Breast epithelium (tissue), 4 donors: ENCODE measurements around the gene TBC1D22B. TPM values are rescaled to one million over a fixed set of nuclear protein-coding genes. Genes with fewer than 3 reads are reported as not detected.

Source experiments
- DNase-seq, 2 donors: peaks; one replicate each; pipeline ENCODE4 v3.0.0-alpha.2; 2019; ENCODE audit warnings: low spot score in 2 of 2
- H3K27ac ChIP-seq, 2 donors: fragments of 200-600 bp; sonication (generic) in 1 of 2; one replicate each; pipeline ENCODE4 v1.5.1; 2016 to 2019; ENCODE audit warnings: mild to moderate bottlenecking in 1 of 2
- H3K27me3 ChIP-seq, 2 donors: fragments of 200-600 bp; sonication (generic) in 1 of 2; one replicate each; pipeline versions ENCODE4 v1.5.1 to v1.6.0; 2017 to 2019; ENCODE audit warnings: control low read depth in 1 of 2, mild to moderate bottlenecking in 1 of 2
- H3K36me3 ChIP-seq: fragments of 200-600 bp; one replicate; pipeline ENCODE4 v1.5.1; 2019
- H3K4me1 ChIP-seq, 2 donors: fragments of 200-600 bp; sonication (generic); one replicate each; pipeline ENCODE4 v1.5.1; 2016 to 2019; ENCODE audit warnings: control low read depth in 1 of 2
- H3K4me3 ChIP-seq, 3 donors: fragments of 200-600 bp; sonication (generic); 1 replicate in 2 of 3; 2 replicates in 1 of 3; pipeline ENCODE4 v1.5.1; 2016 to 2019; ENCODE audit warnings: mild to moderate bottlenecking in 3 of 3, moderate library complexity in 2 of 3
- H3K9me3 ChIP-seq, 2 donors: fragments of 200-600 bp; sonication (generic) in 1 of 2; one replicate each; pipeline ENCODE4 v1.5.1; 2016 to 2019; ENCODE audit warnings: control low read depth in 1 of 2
- CTCF ChIP-seq, 3 donors: fragments of 450-650 bp; IDR thresholded peaks; one replicate each; pipeline ENCODE4 v1.5.1; 2016 to 2017; ENCODE audit warnings: antibody characterized with exemption in 3 of 3, mild to moderate bottlenecking in 3 of 3, moderate library complexity in 3 of 3
- POLR2A ChIP-seq: fragments of 450-650 bp; IDR thresholded peaks from one replicate; pipeline ENCODE4 v1.6.1; 2016; ENCODE audit warnings: antibody characterized with exemption, mild to moderate bottlenecking, moderate library complexity
- POLR2AphosphoS5 ChIP-seq, 3 donors: sonication (generic); formaldehyde crosslinking; IDR thresholded peaks; one replicate each; pipeline ENCODE4 v1.6.1; 2017; ENCODE audit warnings: antibody characterized with exemption in 3 of 3
- intact Hi-C: fragments of 100-400 bp; cut with DNase I; formaldehyde crosslinking; loops from one replicate; pipeline ENCODE4 v1.15.1; 2023; ENCODE audit warnings: low total_unique reads
- total RNA-seq, 3 donors: library from RNA; depleted of rRNA; stranded (reverse); fragments of >200 nt; gene quantifications; one replicate each; pipeline ENCODE4 v1.1.0, GENCODE V29; 2016

Gene TBC1D22B
- total RNA-seq, 3 donors from 2014 or later, result 5.8 to 12.4 (median 8.8) TPM

GRCh38 chr6:37373822-37374471 lies 116.4 kb downstream of the TBC1D22B start:
- Histone ChIP-seq H3K4me1 (peaks cover 0 to 7% of the 10 kb centered on the region in 2 donors), H3K27ac (no peak overlapping the region), H3K27me3 (no peaks in the 10 kb centered on the region), H3K9me3 (no peaks in the 10 kb centered on the region), H3K36me3 (no peaks in the 10 kb centered on the region), H3K4me3 (no peak overlapping the region)
- intact Hi-C loops, result no loop called here
- DNase-seq, result no peak
- TF ChIP-seq POLR2AphosphoS5 (IDR thresholded peaks at IDR 0.05) (no peak), CTCF (IDR thresholded peaks at IDR 0.05) (no peak), POLR2A (no peak)

- H3K4me3 ChIP-seq, result no peak overlapping the region
- DNase-seq, result no peak
- TF ChIP-seq POLR2AphosphoS5 (IDR thresholded peaks at IDR 0.05) (no peak), POLR2A (no peak), CTCF (IDR thresholded peaks at IDR 0.05) (no peak)
- no peaks in the 10 kb centered on the region for H3K27me3 ChIP-seq
- no peak overlapping the region for H3K27ac ChIP-seq
- H3K9me3 ChIP-seq, result no peaks in the 10 kb centered on the region
- intact Hi-C loops, result no loop called here
- no peaks in the 10 kb centered on the region for H3K36me3 ChIP-seq
- H3K4me1 ChIP-seq, result no peaks in the 10 kb centered on the region
Observed at GRCh38 chr6:37375376-37375775, 117.8 kb downstream of the TBC1D22B start.

- no peaks in the 10 kb centered on the region for H3K27me3 ChIP-seq
- H3K4me1 ChIP-seq, result no peaks in the 10 kb centered on the region
- intact Hi-C loops, result no loop called here
- DNase-seq, result no peak
- no peak for TF ChIP-seq POLR2AphosphoS5 (IDR thresholded peaks at IDR 0.05)
- TF ChIP-seq CTCF (IDR thresholded peaks at IDR 0.05), result no peak
- no peak for TF ChIP-seq POLR2A
- H3K4me3 ChIP-seq, result no peak overlapping the region
- no peak overlapping the region for H3K27ac ChIP-seq
- H3K9me3 ChIP-seq, result no peaks in the 10 kb centered on the region
- no peaks in the 10 kb centered on the region for H3K36me3 ChIP-seq
Observed at GRCh38 chr6:37376078-37376743, 118.6 kb downstream of the TBC1D22B start.

GRCh38 chr6:37381579-37381978 lies 124.0 kb downstream of the TBC1D22B start:
- Histone ChIP-seq H3K36me3 (no peaks in the 10 kb centered on the region), H3K27me3 (no peaks in the 10 kb centered on the region), H3K27ac (no peak overlapping the region), H3K9me3 (no peaks in the 10 kb centered on the region), H3K4me3 (no peak overlapping the region), H3K4me1 (no peaks in the 10 kb centered on the region)
- TF ChIP-seq POLR2AphosphoS5 (IDR thresholded peaks at IDR 0.05) (no peak), POLR2A (no peak), CTCF (IDR thresholded peaks at IDR 0.05) (peak in 2 of 3 donors; percentile 38 to 49)
- no peak for DNase-seq
- intact Hi-C loops, result no loop called here

Other genes with a start within 250 kb of the TBC1D22B start
- gene PIM1, start 87.6 kb upstream of the TBC1D22B start, total RNA-seq, result 10 to 100 TPM; 17.4 to 56.0 (median 31.6) TPM
- gene TMEM217, start 372 bp downstream of the TBC1D22B start, total RNA-seq, result 1 to 10 TPM in 1 of 3 donors, under 1 TPM in 1, not detected in 1; 0.66 to 1.0 TPM
- 10 to 100 TPM in 2 of 3 donors, 1 to 10 TPM in 1; 7.8 to 16.0 (median 12.8) TPM for gene RNF8, start 96.2 kb downstream of the TBC1D22B start, total RNA-seq
- gene CMTR1, start 175.4 kb downstream of the TBC1D22B start, total RNA-seq, result 10 to 100 TPM; 31.4 to 35.7 (median 32.4) TPM
- 10 to 100 TPM; 14.1 to 39.3 (median 14.8) TPM for gene CCDC167, start 242.1 kb downstream of the TBC1D22B start, total RNA-seq